Stimulated activated CD8-positive, alpha-beta memory T cell treated with anti-CD3 and anti-CD28 coated beads, Interleukin-7, amount 100 ng/mL, for 4 hours (primary cell): ENCODE results near the gene METTL24.

Source experiments
- DNase-seq, 2 donors: peaks; one replicate each; pipeline ENCODE4 v3.0.0-alpha.2; 2020; ENCODE audit warnings: low read depth in 2 of 2

METTL24 gene

DNA sequence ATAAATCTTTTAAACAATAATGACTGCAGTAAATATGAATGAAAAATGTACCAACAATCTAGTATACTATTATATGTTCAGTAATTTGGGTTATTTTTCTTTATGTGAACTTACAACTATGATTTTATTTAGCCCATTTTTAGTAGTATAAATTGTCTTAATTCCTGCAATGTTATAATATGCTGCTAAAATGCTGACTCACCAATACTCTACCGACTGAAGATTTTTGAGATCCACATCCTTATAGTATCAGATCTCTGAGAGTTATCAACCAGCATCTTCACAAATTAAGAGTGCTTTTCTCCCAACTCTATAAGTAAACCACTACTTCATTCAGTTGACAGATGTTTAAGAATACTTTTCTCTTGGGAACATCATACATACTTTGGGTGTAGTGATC, 161.3 kb downstream of the METTL24 start:
- no peak for DNase-seq

DNA sequence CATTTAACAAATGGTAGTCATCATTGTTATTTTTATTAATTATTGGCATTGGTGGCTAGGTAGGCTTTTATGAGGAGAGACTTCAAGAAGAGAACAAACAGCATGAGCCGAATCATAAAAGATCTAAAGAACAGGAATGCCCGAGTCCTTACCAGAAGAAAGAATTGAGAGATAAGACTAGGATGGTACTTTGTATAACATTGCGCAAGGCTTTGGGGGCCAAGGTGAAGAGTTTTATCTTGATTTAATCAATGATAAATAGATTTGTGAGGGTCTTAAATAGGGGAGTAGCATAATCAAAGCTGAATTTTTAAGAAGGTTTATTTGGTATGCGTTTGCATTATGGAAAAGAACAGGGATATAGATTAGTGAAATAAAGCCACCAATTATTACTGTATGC, 162.5 kb downstream of the METTL24 start:
- DNase-seq, result no peak
